Mucosa of gallbladder (tissue), 1 donor: ENCODE measurements around the gene FAM171A1. TPM values are rescaled to one million over a fixed set of nuclear protein-coding genes. Genes with fewer than 3 reads are reported as not detected.

Experiments
- DNase-seq: peaks from one replicate; pipeline ENCODE4 v3.0.0-alpha.2; 2020; ENCODE audit warnings: low spot score
- total RNA-seq: library from RNA; stranded (reverse); gene quantifications from one replicate; pipeline ENCODE4 v1.2.1, GENCODE V29; 2021
- donor health status: DM: no; HTN: no; CAD: no.

Gene FAM171A1
- total RNA-seq, 1 donor from 2014 or later, result 73.9 TPM

DNA sequence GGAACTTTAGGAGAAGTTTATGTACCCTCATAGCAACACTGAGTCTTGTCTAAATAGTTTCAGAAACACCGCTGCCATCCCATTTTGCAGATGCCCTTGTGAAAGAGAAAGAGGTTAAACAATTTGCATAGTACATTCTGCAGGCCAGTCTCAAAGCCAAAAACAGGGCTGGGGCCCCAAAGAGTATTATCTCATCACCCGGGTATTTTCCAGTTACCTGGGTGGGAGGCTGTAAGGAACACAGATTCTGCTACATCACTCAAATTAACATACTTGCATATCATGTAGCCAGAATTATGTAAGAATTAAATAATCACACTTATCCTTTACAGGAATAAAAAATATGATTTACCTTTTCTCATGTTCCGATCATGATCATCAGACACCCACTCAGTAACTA is 3.1 kb upstream of the FAM171A1 start:
- no peak for DNase-seq

DNA sequence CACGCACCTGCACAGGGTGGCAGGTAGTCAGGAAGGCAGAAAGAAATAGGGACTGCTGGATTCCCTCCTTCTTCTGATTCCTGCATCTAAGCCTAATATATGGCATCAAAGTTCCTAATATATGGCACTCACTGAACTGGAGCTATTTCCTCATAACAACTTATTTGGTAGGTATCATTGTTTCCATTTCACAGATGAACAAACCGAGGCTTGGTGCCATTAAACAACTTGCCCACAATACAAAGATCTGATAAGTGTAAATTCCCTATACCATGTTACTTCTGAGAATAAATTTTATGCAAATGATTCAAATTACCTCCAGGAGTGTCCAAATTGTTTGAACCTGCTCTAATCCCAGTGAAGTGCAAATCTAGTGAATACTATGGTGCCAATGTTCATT is 2.1 kb upstream of the FAM171A1 start:
- no peak for DNase-seq

DNA sequence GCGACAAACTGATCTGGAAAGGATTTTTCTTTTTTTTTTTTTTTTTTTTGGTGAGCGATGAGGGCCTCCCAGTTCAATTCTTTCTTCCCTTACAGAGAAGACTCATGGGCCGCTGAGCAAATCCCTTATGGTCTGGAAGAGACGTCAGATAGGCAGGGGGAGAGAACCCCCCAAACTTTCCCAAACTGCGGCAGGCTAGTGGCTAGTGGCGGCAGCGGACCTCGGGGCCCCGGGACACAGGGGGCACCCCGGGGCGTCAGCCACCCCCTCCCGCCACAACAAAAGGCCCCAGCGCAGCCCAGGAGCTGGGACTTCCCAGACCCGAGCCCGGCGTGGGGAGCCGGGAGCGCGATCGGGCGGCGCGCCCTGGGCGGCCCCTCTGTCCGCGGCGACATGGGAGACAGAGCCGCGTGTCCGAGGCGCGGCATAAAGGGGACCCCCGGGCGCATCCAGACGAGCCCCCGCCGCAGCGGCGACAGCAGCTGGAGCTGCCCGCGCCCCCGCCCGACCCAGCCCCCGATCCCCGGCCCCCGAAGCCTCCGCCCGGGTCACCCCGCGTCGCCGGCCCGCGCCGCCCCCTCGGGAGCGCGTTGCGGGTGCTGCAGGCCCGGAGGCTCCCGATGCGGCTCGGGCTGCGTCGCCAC is 755 bp downstream of the FAM171A1 start:
- DNase-seq, result no peak

- DNase-seq, result no peak
Measured at GRCh38 chr10:15369256-15370211, 1.6 kb downstream of the FAM171A1 start.

DNA sequence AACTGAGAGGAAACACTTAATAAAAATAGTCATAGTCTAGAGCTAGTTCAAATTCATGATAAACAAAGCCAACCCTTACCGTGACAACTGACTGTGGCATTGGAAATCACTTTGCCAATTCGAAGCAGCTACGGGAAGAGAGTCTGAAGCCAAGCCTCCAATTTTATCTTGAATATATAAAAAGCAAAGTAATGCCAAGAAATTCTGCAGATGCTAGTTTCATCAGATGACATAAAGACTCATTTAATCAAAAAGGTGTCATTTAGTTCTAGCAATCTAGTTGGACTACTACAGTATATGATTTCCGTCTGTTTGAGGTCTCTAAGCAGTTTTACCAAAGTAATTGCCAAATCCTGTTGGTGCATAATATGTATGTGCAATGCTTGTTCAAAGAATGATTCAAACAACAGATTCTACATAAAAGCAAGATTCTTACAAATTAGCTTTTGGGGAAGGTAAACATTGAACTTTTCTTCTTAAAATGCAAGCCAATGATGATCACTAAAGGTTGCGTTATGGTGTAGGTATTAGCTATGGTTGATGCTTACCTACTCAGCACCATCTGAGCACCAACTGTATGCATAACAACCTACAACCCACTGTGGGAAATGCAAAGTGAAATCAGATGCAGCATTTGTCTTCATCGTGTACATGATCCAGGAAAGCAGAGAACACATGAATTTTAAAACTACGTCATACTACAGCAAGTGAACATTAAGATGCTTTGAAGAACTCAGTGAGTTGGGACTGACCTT is 2.8 kb downstream of the FAM171A1 start:
- no peak for DNase-seq

- no peak for DNase-seq
Measured at GRCh38 chr10:15367296-15368085, 3.6 kb downstream of the FAM171A1 start.

GRCh38 chr10:15365692-15366091 is 5.4 kb downstream of the FAM171A1 start:
- DNase-seq, result no peak

DNA sequence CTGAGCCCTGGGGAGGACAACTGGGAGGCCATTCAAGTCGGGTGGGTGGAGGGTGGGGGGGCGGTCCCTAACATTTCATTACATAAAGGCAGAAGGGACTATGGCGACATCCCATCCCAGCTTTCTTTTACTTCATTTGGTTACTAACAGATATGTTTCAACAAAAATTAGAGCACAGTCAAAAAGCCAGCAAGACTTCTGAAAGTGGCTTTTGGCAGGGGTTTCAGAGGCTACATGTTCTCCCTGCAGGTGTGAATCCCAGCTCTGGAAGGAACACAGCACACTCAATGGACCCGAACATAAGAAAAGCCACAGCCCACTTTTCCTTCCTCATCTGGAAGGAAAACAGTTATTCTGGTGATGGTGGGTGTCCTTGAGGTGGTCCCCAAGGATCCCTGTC is 7.1 kb downstream of the FAM171A1 start:
- no peak for DNase-seq

DNA sequence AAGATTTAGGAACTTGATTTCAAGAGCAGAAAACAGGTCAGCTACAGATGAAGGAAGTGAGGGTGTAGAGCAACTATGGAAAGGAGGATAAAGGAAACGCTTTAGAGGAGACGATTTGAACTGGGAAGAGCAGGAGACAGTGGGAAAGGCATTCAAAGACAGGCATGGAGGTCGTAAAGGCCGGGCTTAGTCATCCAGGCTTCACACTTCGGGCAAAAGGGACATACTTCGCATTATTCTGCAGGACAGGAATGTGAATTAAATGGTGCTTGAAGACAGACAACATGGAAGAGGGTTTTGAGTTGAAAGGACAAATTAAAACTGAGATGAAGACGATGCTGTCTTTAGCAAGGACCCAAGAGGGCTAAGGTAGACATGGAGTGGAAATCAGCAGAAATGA is 8.1 kb downstream of the FAM171A1 start:
- no peak for DNase-seq

DNA sequence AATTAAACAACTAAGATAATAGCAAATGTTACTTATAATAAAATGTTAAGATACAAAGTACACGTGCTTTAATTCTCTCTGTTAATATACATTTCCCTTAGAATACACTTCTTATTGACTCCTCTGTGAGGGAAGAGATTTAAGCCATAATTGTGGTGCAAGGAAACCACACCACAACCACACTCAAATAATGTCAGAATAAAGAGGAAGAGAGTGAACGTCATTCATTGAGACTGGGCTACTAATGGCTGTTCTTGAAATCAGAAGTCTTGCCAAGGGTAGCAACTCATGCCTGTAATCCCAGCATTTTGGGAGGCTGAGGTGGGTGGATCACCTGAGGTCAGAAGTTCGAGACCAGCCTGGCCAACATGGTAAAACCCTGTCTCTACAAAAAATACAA is 10.0 kb downstream of the FAM171A1 start:
- DNase-seq, result no peak

DNA sequence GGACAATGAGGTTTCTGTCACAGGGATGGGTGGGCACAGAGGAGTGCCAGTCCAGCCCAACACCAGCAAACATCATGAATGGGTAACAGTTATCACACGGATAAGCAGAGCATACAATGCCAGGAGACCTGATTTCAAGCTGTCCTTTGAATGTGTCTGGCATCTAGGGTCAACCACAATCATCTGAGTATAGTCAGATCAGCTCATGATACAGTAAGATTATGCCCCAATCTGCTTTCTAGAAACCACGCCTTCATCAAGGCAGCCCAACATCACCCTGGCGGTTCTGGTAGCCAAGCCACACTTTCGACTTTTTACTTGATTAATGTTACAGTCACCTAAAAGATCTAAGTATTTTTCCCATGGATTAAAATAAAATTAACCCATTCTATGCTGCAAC is 10.5 kb downstream of the FAM171A1 start:
- no peak for DNase-seq

DNA sequence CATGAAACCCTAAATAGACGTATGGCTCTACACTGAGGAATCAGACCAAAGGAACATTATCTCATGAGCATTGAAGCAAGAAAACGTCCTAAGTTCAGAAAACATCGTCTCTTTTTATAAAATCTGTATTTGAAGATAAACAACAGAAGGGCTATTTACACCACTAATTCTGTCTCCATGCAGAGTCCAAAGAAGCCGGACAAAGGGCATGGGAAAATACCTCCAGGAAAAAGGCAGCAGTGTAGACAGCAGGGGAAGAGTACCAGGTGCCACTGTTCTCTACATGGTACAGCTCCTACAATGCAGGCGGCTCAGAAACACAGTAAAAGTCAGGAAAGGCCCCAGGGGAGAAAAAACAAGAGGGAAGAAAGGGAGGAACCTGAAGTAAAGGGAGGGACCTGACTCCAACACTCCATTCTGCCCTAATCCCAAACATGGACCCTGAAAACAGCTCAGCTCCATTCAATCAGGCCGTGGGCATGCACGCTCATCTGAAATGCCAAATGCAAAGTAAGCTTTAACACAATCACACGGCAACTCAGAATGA is 17.5 kb downstream of the FAM171A1 start:
- no peak for DNase-seq

DNA sequence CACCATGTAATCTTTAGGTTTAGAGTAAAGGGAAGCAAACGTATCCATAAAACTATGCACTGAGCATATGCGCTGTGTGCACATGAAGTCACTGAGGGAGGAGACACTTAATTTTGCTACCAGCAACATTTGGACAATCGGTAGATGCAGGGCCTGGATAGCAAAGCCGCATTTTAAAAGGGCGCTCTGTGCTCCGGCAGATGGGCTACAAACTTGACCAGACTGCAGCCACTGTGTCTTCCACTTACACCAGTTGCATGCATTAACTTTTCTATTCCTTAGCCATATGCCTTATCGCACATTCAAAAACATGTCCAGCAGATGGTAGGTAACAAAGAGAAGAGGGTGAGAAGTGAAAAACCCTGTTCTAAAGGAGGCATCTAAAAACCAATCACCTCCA is 18.3 kb downstream of the FAM171A1 start:
- no peak for DNase-seq

GRCh38 chr10:15352201-15352600 is 18.9 kb downstream of the FAM171A1 start:
- no peak for DNase-seq

DNA sequence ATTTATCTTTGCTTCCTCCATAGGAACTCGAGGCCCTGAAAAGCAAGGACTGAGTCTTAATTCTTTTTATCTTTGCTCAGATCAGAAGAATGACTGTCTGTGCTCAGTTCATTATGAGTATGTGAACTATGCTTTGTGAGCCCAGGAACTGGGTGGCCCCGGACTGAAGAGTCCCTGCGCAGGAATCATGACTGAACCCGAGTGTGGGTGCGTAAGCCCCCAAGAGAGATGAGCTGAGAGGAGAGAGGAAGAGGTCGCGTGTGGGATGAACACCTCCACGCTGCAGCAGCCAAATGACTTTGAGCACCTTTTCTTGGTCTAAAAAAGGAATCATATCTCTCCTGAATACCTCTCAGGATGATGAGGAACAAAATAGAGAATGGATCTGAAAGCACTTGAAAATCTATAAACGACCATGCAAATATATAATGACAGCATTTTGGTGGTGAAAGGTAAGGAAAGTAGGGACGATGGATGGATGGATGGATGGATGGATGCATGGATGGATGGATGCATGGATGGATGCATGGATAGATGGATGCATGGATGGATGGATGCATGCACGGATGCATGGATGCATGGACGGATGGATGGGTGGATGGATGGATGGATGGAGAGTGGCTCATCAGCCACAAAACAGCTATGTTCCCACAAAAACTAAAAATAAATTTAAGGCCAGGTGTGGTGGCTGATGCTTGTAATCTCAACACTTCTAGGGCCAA is 19.8 kb downstream of the FAM171A1 start:
- no peak for DNase-seq

DNA sequence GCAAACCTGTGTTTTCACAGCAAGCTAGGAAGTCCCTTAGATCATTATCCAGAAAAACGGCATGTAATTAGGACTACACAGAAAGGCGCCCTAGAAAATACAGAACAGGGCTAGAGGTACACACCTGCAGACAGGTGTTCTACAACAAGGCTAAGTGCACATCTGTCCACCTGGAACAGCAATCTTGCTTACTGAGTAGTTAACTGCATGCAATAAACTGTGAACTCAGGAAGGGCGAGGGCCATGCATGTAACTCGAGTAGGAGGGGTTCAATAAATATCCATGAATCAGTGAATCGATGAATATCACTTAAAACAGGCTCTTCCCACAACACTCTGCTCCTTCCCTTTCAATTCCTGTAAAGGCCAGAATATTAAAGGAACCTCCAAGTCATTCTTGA is 22.0 kb downstream of the FAM171A1 start:
- no peak for DNase-seq

GRCh38 chr10:15348579-15348978 is 22.5 kb downstream of the FAM171A1 start:
- DNase-seq, result no peak

GRCh38 chr10:15347150-15347549 is 23.9 kb downstream of the FAM171A1 start:
- peak; percentile 60 for DNase-seq

- DNase-seq, result peak; percentile 52
Measured at GRCh38 chr10:15346440-15347141, 24.5 kb downstream of the FAM171A1 start.

- no peak for DNase-seq
Measured at GRCh38 chr10:15345450-15345849, 25.6 kb downstream of the FAM171A1 start.
